NCI-H345 treated with DMSO at 0.1 percent for 48 hours (cell line): Measurements from ENCODE around the gene RASGRP2.

Source experiments
- DNase-seq: peaks from one replicate; lab custom pipeline; 2025; ENCODE audit not compliant: unreplicated experiment; lab: John Stamatoyannopoulos, UW

RASGRP2 gene

GRCh38 chr11:64742087-64742888, 1.7 kb downstream of the RASGRP2 start:
- DNase-seq: no peak

GRCh38 chr11:64741375-64742086, 2.4 kb downstream of the RASGRP2 start:
- no peak for DNase-seq

DNA sequence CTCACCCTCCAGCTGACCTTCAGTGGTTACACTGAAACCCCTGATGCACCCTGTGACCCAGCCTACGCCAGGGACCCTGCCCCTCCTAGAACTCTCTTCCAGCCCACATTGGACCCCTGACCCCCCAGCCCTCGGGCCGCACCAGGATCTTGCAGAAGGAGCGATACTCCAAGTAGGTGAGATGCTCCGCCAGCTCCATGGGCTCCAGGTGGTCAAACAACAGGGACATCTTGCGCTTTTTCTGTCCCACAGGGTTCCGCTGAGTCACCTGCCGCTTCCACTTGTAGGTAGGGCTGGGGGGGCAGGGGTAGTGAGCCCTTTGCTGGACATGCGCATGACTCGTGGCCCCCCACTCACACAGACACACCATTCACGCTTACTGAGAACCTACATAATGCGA, 4.1 kb downstream of the RASGRP2 start:
- no peak for DNase-seq

- no peak for DNase-seq
Measured at GRCh38 chr11:64736654-64737053, 7.3 kb downstream of the RASGRP2 start.

- no peak for DNase-seq
Measured at GRCh38 chr11:64735725-64736259, 8.2 kb downstream of the RASGRP2 start.

DNA sequence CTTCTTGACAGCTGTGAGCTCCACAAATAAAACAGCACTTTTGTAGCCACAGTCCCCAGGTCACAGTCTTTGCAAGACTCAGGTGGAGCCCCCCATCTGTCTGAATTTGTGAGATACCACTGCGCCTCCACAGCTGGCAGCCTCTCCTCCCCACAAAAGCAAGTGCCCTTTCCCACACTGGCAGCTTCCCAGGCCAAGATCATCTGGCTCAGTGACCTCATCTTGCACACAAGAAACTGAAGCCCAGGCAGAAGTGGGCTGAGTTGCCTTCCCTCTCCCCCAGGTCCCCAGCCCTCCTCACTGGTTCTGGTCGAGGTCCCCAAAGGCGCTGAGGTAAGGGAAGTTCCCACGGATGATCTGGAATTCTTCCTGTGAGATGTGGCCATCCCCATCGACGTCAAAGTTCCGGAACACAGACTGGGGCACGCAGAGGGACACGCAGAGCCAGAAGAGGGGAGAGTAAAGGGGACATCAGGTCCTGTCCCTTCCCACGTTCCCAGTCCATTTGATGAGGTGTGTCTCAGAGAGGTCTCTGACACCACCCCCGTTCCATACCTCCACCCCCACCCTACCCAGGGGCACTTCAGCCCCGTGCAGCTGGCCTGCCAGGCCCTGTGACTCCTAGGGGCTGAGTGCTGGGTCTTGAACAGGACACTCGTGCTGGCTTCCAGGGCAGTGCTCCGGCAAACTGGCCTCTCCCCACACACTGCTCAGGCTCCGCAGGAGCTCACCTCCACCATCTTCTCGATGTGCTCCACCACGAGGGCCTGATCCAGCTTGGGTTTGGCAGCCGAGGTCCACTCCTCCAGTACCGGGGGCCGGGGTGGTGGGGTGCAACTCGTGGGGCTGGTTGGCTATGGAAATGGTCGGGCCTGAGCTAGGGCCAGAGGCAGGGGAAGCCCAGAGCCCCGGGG, 8.9 kb downstream of the RASGRP2 start:
- DNase-seq: no peak

DNA sequence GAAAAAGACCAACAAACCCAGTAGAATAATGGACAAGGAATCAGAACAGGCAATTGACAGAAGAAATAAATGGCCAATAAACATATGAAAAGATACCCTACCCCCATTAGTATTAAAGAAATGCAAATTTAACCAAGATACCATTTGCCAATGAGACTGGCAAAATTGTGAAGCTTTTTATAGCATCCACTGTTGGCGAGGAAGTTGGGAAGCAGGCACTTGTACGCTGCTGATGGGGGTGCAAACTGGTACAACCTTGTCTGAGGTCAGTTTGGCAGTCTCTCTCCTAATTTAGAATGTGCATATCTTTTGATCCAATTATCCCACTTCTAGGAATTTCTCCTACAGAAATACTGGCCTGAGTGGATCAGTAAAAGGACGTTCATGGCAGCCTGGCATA, 12.3 kb downstream of the RASGRP2 start:
- no peak for DNase-seq

GRCh38 chr11:64729851-64730382, 14.0 kb downstream of the RASGRP2 start:
- no peak for DNase-seq

- DNase-seq: no peak
Measured at GRCh38 chr11:64728757-64729365, 15.1 kb downstream of the RASGRP2 start.

- DNase-seq: no peak
Measured at GRCh38 chr11:64726867-64727530, 16.9 kb downstream of the RASGRP2 start.

DNA sequence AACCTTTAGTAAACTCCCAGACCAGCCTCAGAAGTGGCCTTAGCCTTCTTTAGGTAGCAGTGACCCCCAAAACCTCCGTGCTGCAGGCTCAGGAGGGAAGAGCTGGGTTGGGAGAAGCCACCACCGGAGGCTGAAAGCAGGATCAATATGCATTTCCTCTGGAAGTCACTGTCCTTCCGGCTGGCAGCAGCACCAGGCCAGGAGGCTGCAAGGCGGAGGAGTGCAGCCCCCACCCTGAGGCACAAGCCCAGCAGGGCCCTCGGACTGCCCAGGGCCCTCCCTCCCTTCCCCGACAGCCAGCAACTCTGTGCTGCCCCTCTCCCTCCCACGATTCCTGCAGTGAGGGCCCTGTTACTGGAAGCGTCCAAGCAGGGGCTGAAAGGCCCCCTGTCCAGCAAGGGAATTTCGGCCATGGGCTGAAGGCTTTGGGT, 17.7 kb downstream of the RASGRP2 start:
- no peak for DNase-seq

- DNase-seq: no peak
Measured at GRCh38 chr11:64724863-64725532, 18.9 kb downstream of the RASGRP2 start.

DNA sequence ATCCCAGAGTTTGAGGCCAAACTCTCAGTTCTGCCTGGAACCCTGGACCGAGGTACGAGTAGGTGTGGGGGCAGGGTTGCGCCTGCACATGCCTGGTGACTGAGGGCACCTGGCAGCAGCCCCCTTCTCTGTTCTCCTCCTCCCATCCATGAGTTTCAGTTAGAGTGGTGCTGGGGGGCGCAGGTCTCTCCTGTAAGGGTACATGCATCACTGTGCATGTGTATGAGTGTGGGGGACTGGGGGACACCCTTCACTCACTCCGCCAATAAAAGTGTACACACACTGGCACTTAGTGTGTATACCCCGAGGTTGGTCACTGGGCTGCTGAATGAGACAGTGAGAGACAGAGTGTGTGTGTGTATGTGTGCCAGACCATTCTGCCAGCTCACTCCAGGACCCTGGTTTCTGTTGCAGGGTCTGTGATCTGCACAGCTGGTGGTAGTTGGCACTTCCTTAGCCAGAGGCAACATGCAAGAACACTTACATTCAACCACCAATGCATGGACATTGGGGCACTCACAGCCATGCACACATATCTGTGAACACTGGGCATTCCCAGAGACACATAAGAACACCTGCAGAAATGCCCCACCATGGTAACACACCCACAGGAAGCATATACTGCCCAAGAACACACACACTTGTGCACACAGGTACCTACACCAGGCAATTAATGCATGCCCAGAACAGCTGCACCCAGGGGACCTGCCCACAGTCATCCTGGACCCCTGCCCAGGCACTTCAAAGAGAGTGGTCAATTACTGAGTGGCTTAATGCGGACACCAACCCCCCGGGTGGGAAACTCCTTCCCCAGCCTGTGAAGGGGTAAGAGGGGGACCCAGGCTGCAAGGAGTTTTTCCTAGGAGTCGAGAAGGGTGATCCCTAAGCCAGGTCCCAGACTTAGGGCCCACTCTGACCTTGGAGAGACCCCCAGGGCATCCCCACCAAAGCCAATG, 19.8 kb downstream of the RASGRP2 start:
- DNase-seq: no peak

GRCh38 chr11:64723117-64723906, 20.6 kb downstream of the RASGRP2 start, which contains the start of gene NRXN2:
Gene NRXN2 (minus strand): TSS chr11:64723197. CDS start chr11:64713699, 9,498 bp downstream.
- DNase-seq: peak; percentile 74

- no peak for DNase-seq
Measured at GRCh38 chr11:64722141-64723065, 21.5 kb downstream of the RASGRP2 start.

GRCh38 chr11:64721359-64721699, 22.6 kb downstream of the RASGRP2 start:
- DNase-seq: no peak
